A172 (cell line): ENCODE measurements around the gene TTR. TPM values are rescaled to one million over a fixed set of nuclear protein-coding genes. Genes with fewer than 3 reads are reported as not detected.

Experiments
- DNase-seq: peaks from one replicate; pipeline ENCODE4 v3.0.0-alpha.2; 2015; ENCODE audit warnings: low spot score
- total RNA-seq: library from RNA; depleted of rRNA; stranded (reverse); fragments of >200 nt; shearing (Covaris generic); gene quantifications from 2 replicates; pipeline ENCODE4 v1.2.3, GENCODE V29; 2014

The TTR gene
- total RNA-seq, 1 experiment from 2014 or later, result not detected

GRCh38 chr18:31616586-31616985 lies 24.9 kb downstream of the TTR start:
- no peak for DNase-seq

GRCh38 chr18:31617031-31617717 lies 25.5 kb downstream of the TTR start:
- DNase-seq, result no peak

GRCh38 chr18:31618801-31619200 lies 27.1 kb downstream of the TTR start:
- DNase-seq, result no peak

- no peak for DNase-seq
Measured at GRCh38 chr18:31619291-31619690, 27.6 kb downstream of the TTR start.

- DNase-seq, result no peak
Measured at GRCh38 chr18:31624892-31625640, 33.4 kb downstream of the TTR start.

GRCh38 chr18:31626409-31626808 lies 34.7 kb downstream of the TTR start:
- no peak for DNase-seq

- no peak for DNase-seq
Measured at GRCh38 chr18:31630549-31630948, 38.9 kb downstream of the TTR start.

- DNase-seq, result no peak
Measured at GRCh38 chr18:31631526-31631925, 39.8 kb downstream of the TTR start.

GRCh38 chr18:31632356-31632755 lies 40.7 kb downstream of the TTR start:
- DNase-seq, result no peak

GRCh38 chr18:31633392-31634330 lies 42.0 kb downstream of the TTR start:
- no peak for DNase-seq

- no peak for DNase-seq
Measured at GRCh38 chr18:31634331-31634713, 42.6 kb downstream of the TTR start.

- no peak for DNase-seq
Measured at GRCh38 chr18:31636387-31636786, 44.7 kb downstream of the TTR start.

- no peak for DNase-seq
Measured at GRCh38 chr18:31637445-31637844, 45.8 kb downstream of the TTR start.

GRCh38 chr18:31643003-31643402 lies 51.3 kb downstream of the TTR start:
- DNase-seq, result no peak

- DNase-seq, result no peak
Measured at GRCh38 chr18:31645411-31645810, 53.7 kb downstream of the TTR start.

- DNase-seq, result peak; percentile 15
Measured at GRCh38 chr18:31646332-31647126, 54.9 kb downstream of the TTR start.

- no peak for DNase-seq
Measured at GRCh38 chr18:31647127-31647753, 55.6 kb downstream of the TTR start.
